GM12878 (cell line): ENCODE measurements around the gene FGD5. TPM values are rescaled to one million over a fixed set of nuclear protein-coding genes. Genes with fewer than 3 reads are reported as not detected.

ENCODE experiments used
- ATAC-seq: fragments of 200-7000 bp; cut with Tn5 transposase; 3 replicates; pipeline ENCODE4 v1.9.1; 2020; ENCODE audit warnings: mild to moderate bottlenecking, moderate library complexity
- BruUV-seq: library from RNA; stranded (reverse); fragments of 400-500 nt; replicated peaks from 2 replicates; lab custom pipeline; 2021; lab: Mats Ljungman, UMichigan
- CTCF ChIA-PET: fragments of 300-600 bp; sonication (Branson Sonifier 250); formaldehyde crosslinking; extraction: SDS; loops from one replicate; lab custom pipeline; 2021; ENCODE audit warnings: inconsistent platforms; lab: Yijun Ruan, JAX
- POLR2A ChIA-PET: fragments of 350-600 bp; formaldehyde crosslinking; extraction: SDS; loops from one replicate; lab custom pipeline; 2021; ENCODE audit warnings: inconsistent platforms; lab: Charles Lee
- RAD21 ChIA-PET: fragments of 300-600 bp; sonication (Branson Sonifier 250); formaldehyde crosslinking; loops from one replicate; lab custom pipeline; 2023; ENCODE audit warnings: antibody characterized with exemption; ENCODE audit not compliant: unreplicated experiment; lab: Charles Lee
- SMC1A ChIA-PET: fragments of 300-600 bp; sonication (Branson Sonifier 250); formaldehyde crosslinking; loops from one replicate; lab custom pipeline; 2023; ENCODE audit not compliant: unreplicated experiment, uncharacterized antibody; lab: Charles Lee
- DNase-seq: peaks from one replicate; pipeline ENCODE4 v3.0.0-alpha.2; 2011; ENCODE audit warnings: low read depth, low spot score
- FAIRE-seq: peaks from 3 replicates; lab custom pipeline; 2011; peaks lifted over from hg19 to GRCh38; lab: Jason Lieb, UNC
- H2AFZ ChIP-seq: 2 replicates; pipeline ENCODE4 v1.6.0; 2011; ENCODE audit warnings: low read depth, low read length, control low read depth; ENCODE audit not compliant: control insufficient read depth
- H3K27ac ChIP-seq: 2 replicates; pipeline ENCODE4 v1.5.1; 2011; ENCODE audit warnings: control low read depth; ENCODE audit not compliant: control insufficient read depth, insufficient read depth
- H3K27me3 ChIP-seq, 2 experiments: replicated peaks in 1 of 2; 2 replicates each; pipeline versions ENCODE4 v1.6.0 to v1.6.1; 2011; ENCODE audit warnings: low read length in 1 of 2; ENCODE audit not compliant: control insufficient read depth in 2 of 2, insufficient read depth in 2 of 2
- H3K36me3 ChIP-seq, 2 experiments: 2 replicates each; pipeline ENCODE4 v1.5.1; 2011; ENCODE audit warnings: low read length in 1 of 2; ENCODE audit not compliant: control insufficient read depth in 2 of 2, insufficient read depth in 2 of 2
- H3K4me1 ChIP-seq: 2 replicates; pipeline ENCODE4 v1.6.1; 2011; ENCODE audit warnings: mild to moderate bottlenecking, low read length, moderate library complexity, mixed read lengths; ENCODE audit not compliant: control insufficient read depth, insufficient read depth
- H3K4me2 ChIP-seq: 2 replicates; pipeline ENCODE4 v1.6.0; 2011; ENCODE audit warnings: control low read depth; ENCODE audit not compliant: control insufficient read depth, insufficient read depth
- H3K4me3 ChIP-seq: fragments of 200-600 bp; sonication (generic); 2 replicates; pipeline ENCODE4 v1.5.1; 2016
- H3K79me2 ChIP-seq: 2 replicates; pipeline ENCODE4 v1.6.0; 2011; ENCODE audit warnings: low read length; ENCODE audit not compliant: control insufficient read depth, insufficient read depth
- H3K9ac ChIP-seq: 2 replicates; pipeline ENCODE4 v1.8.0; 2011; ENCODE audit warnings: low read length, control low read depth, mixed read lengths; ENCODE audit not compliant: control insufficient read depth, insufficient read depth
- H3K9me3 ChIP-seq: replicated peaks from 3 replicates; pipeline ENCODE4 v1.5.1; 2011; ENCODE audit warnings: mild to moderate bottlenecking, low read length; ENCODE audit not compliant: control insufficient read depth, insufficient read depth
- H4K20me1 ChIP-seq: 2 replicates; pipeline ENCODE4 v1.6.0; 2011; ENCODE audit not compliant: control insufficient read depth, insufficient read depth
- BCL11A ChIP-seq: IDR thresholded peaks from 2 replicates; pipeline ENCODE4 v1.6.1; 2011; ENCODE audit warnings: low read depth, low read length
- BHLHE40 ChIP-seq, 2 experiments: fragments of 450-650 bp in 1 of 2; IDR thresholded peaks; 2 replicates each; pipeline ENCODE4 v1.6.1; 2011 to 2017; ENCODE audit warnings: low read depth in 2 of 2, borderline replicate concordance in 1 of 2, improper control_type of control experiment in 1 of 2, low read length in 1 of 2, mild to moderate bottlenecking in 1 of 2
- EGR1 ChIP-seq, 2 experiments: IDR thresholded peaks; 1 replicate in 1 of 2; 2 replicates in 1 of 2; pipeline ENCODE4 v1.6.1; 2011 to 2012; ENCODE audit warnings: low read depth in 2 of 2, low read length in 2 of 2, borderline replicate concordance in 1 of 2, mild to moderate bottlenecking in 1 of 2, moderate library complexity in 1 of 2
- IKZF1 ChIP-seq: fragments of 450-650 bp; conservative IDR thresholded peaks from 2 replicates; pipeline ENCODE4 v1.6.1; 2017; ENCODE audit warnings: antibody characterized with exemption, mild to moderate bottlenecking
- IRF4 ChIP-seq: IDR thresholded peaks from 2 replicates; pipeline ENCODE4 v1.6.1; 2011; ENCODE audit warnings: low read depth, low read length
- JUND ChIP-seq: IDR thresholded peaks from 2 replicates; pipeline ENCODE4 v1.6.1; 2012; ENCODE audit warnings: low read depth, mild to moderate bottlenecking, low read length, improper control_type of control experiment, moderate library complexity
- NFIC ChIP-seq: IDR thresholded peaks from 2 replicates; pipeline ENCODE4 v1.6.1; 2012; ENCODE audit warnings: low read depth, mild to moderate bottlenecking, inconsistent platforms, low read length, moderate library complexity
- PML ChIP-seq: IDR thresholded peaks from 2 replicates; pipeline ENCODE4 v1.6.1; 2012; ENCODE audit warnings: low read length, inconsistent platforms
- POLR2A ChIP-seq: IDR thresholded peaks from 2 replicates; pipeline ENCODE4 v1.6.1; 2011; ENCODE audit warnings: low read depth, mild to moderate bottlenecking, low read length
- REST ChIP-seq: IDR thresholded peaks from 2 replicates; pipeline ENCODE4 v1.6.1; 2012; ENCODE audit warnings: mild to moderate bottlenecking, low read depth, low read length
- SMARCA5 ChIP-seq: fragments of 450-650 bp; IDR thresholded peaks from 2 replicates; pipeline ENCODE4 v1.6.1; 2017; ENCODE audit warnings: mild to moderate bottlenecking
- SMC3 ChIP-seq: IDR thresholded peaks from 2 replicates; pipeline ENCODE4 v1.6.1; 2011; ENCODE audit warnings: low read length, improper control_type of control experiment, borderline replicate concordance
- TAF1 ChIP-seq: IDR thresholded peaks from 2 replicates; pipeline ENCODE4 v1.6.1; 2011; ENCODE audit warnings: mild to moderate bottlenecking, low read depth, low read length, borderline replicate concordance
- TCF12 ChIP-seq: IDR thresholded peaks from 2 replicates; pipeline ENCODE4 v1.6.1; 2011; ENCODE audit warnings: low read depth, mild to moderate bottlenecking, low read length
- YY1 ChIP-seq: IDR thresholded peaks from 2 replicates; pipeline ENCODE4 v1.6.1; 2011; ENCODE audit warnings: low read depth, mild to moderate bottlenecking, low read length
- WGBS: methylation state at CpG from one replicate; pipeline ENCODE4 v1.1.6; 2016; ENCODE audit warnings: low lambda C conversion rate; ENCODE audit not compliant: insufficient replicate concordance, insufficient coverage; ENCODE audit errors: missing lambda C conversion rate; 5-methylcytosine and 5-hydroxymethylcytosine counted together
- in situ Hi-C: fragments of 300-500 bp; cut with MboI; formaldehyde crosslinking; loops from 9 replicates; pipeline ENCODE4 v1.14.3; 2018; ENCODE audit warnings: mixed read lengths
- intact Hi-C: fragments of 100-400 bp; cut with micrococcal nuclease; formaldehyde crosslinking; loops from one replicate; pipeline ENCODE4 v1.14.2; 2022; ENCODE audit not compliant: unreplicated experiment
- polyA plus RNA-seq, 11 experiments: library from polyadenylated mRNA; depleted of rRNA in 4 of 11; unstranded in 6 of 11; stranded (reverse) in 5 of 11; fragments of >200 nt; fragmentation: Nextera tagmentation in 4 of 11; fragmentation: Illumina TruSeq in 1 of 11; extraction: Ambion mirVana in 4 of 11; extraction: Trizol in 1 of 11; gene quantifications; 1 replicate in 1 of 11; 2 replicates in 10 of 11; pipeline versions ENCODE4 v1.2.1 to v1.2.3, GENCODE V29; 2011 to 2016; ENCODE audit warnings: inconsistent platforms in 2 of 11, missing spikeins in 2 of 11, low read depth in 1 of 11
- total RNA-seq, 4 experiments: library from RNA; depleted of rRNA in 3 of 4; stranded (reverse); fragments of >200 nt in 3 of 4; fragmentation: Illumina TruSeq in 1 of 4; extraction: Trizol in 1 of 4; gene quantifications; 2 replicates each; pipeline versions ENCODE4 v1.2.1 to v1.2.3, GENCODE V29; 2013 to 2021

FGD5 gene
- total and polyA plus RNA-seq, 10 of the 15 experiments (the other 5 are each of a cell fraction or from before 2014, with no cell fraction given): 0.03 to 0.13 (median 0.11) TPM; not detected in 3

- CTCF ChIA-PET: interaction anchor here (0.9 kb wide), 1 partner anchor 150 kb away, joined by 3 read pairs; the partner anchor contains the start of gene RBSN
- in situ Hi-C loops: no loop called here
Measured at GRCh38 chr3:14948609-14949038, 129.9 kb downstream of the FGD5 start.

More at GRCh38 chr3:14948609-14949038, 129.9 kb downstream of the FGD5 start:
- no peaks in the 10 kb centered on the region for H3K27me3 ChIP-seq
- H3K4me1 ChIP-seq: peaks cover 3% of the 10 kb centered on the region
- H3K4me2 ChIP-seq: peak overlapping the region; percentile 60
- WGBS: 3% methylated on average over 23 of the region's 26 CpGs
- peak overlapping the region; percentile 52 for H3K27ac ChIP-seq
- peak overlapping the region; percentile 78 for H3K4me3 ChIP-seq
- peaks cover 71% of the 10 kb centered on the region for H3K79me2 ChIP-seq
- TF ChIP-seq TCF12 (0 out of 2 replicates have a peak, but pooled peaks have one; percentile 6), NFIC (no peak), POLR2A (peak; percentile 70), SMARCA5 (no peak), IRF4 (no peak), EGR1 (IDR thresholded peaks at IDR 0.05; ENCODE audit: borderline replicate concordance in 1 of 2, low read depth in 2 of 2, low read length in 2 of 2) (0 out of 3 replicates have a peak, but pooled peaks of 1 of the 2 experiments have one; percentile 23), SMC3 (no peak), TAF1 (0 out of 2 replicates have a peak, but pooled peaks have one; percentile 21), PML (peak; percentile 15; the same call in 1 of the 2 replicates), REST (no peak), IKZF1 (no peak), YY1 (peak; percentile 67; the same call in 1 of the 2 replicates), JUND (no peak), BHLHE40 (IDR thresholded peaks at IDR 0.05; ENCODE audit: borderline replicate concordance in 1 of 2, low read depth in 2 of 2, low read length in 1 of 2) (no peak; a peak in 1 of 4 replicates), BCL11A (no peak)
- H4K20me1 ChIP-seq: no peaks in the 10 kb centered on the region
- H3K9ac ChIP-seq: peak overlapping the region; percentile 82
- BruUV-seq: no TSS peak
- FAIRE-seq (no peak), ATAC-seq (peak; percentile 2), DNase-seq (no peak)
- ChIA-PET POLR2A (interaction anchor here (0.7 to 1.5 kb wide), 7 partner anchors 8 to 297 kb away, joined by 3 to 4 read pairs (median 3); partner anchors contain the start of gene CCDC174), SMC1A (interaction anchor here (0.6 to 1.7 kb wide), 4 partner anchors 9 to 81 kb away, joined by 3 to 12 read pairs (median 4); no protein-coding TSS in a partner anchor), RAD21 (interaction anchor here (0.8 to 1.6 kb wide), 6 partner anchors 8 to 297 kb away, joined by 3 to 5 read pairs (median 3); partner anchors contain the start of genes CCDC174 and MRPS25)
- intact Hi-C loops: loop anchor here (2.0 to 5.0 kb wide), 3 partner anchors 40 to 119 kb away; partner anchors contain the start of gene MRPS25
- H2AFZ ChIP-seq: peak overlapping the region; percentile 80
- peaks cover 0 to 6% of the 10 kb centered on the region in 2 experiments for H3K36me3 ChIP-seq
- no peaks in the 10 kb centered on the region for H3K9me3 ChIP-seq
